G401 (cell line): ENCODE data around the gene ADAM19. TPM values are rescaled to one million over a fixed set of nuclear protein-coding genes. Genes with fewer than 3 reads are reported as not detected.

ENCODE experiments used
- DNase-seq: peaks from one replicate; pipeline ENCODE4 v3.0.0-alpha.2; 2015; ENCODE audit warnings: low spot score
- in situ Hi-C: cut with HindIII; loops from 2 replicates; pipeline ENCODE4 v1.10.0; 2016; ENCODE audit warnings: low sequenced_read_pairs, mixed read lengths
- total RNA-seq: library from RNA; depleted of rRNA; stranded (reverse); fragments of >200 nt; shearing (Covaris generic); gene quantifications from 2 replicates; pipeline ENCODE4 v1.2.3, GENCODE V29; 2014

Gene ADAM19
- total RNA-seq, 1 experiment from 2014 or later = 0.17 TPM

DNA sequence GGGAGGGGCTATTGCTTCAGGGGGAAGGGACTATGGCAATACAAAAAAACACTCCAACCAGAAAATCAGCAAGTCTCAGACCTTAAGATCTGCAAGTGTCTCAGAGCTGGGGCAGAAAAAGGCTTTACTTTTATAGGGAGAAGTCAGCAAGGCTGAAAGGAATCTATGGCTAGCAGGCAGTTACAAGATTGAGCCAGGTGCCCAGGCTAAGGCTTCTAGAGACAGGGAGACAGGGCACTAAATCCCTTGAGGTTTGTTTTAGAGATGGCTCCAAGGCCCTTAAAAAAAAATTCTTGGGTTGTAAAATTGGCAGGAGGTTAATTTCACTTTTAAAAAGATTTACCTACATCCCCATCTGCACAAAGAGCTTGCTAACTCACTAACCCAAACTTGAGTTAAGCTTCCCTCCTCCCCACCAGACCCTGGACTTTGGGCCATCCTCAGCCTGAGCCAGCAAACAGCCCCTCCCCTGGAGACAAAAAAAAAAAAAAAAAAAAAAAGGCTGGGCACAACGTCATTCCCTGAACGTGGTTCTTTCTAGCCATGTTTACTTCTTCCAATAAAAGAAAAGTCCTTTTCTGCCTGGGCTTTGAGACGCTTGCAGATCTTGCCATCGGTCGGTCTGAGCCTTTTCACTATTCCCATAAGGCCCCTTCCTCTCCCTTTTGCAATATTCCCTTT lies 97.6 kb downstream of the ADAM19 start:
- DNase-seq = no peak
- in situ Hi-C loops = no loop called here

DNA sequence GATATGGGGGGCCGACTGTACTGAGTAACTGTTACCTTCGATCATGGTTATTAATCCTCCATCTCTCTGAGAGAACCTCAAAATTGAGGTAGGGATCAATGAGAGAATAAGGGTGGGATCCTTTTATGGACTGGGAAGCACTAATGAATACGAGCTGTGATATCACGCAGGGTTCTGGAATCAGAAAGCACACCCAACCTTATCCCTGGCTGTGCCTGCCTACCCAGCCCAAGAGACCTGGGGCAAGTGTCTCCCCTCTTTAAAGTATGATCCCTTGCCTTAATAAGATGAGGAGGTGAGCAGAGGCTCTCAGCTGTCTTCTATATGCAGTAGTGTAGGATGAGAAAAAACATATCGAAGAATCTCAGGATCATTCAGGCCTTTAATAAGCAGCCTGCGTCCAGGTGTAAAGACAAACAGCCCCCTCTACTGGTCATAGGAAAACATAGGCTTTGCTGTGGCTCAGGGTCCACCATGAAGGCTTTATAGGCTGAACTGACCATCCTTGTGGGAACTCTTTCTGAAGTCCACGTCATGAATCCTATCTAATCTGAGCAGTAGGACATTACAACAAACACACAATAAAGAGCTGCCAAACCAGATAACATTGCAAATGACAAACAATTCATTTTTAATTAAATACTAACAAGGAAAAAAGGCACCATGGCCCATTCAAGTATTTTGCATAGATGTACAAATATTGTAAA lies 98.7 kb downstream of the ADAM19 start:
- in situ Hi-C loops = no loop called here
- peak; percentile 85 for DNase-seq

DNA sequence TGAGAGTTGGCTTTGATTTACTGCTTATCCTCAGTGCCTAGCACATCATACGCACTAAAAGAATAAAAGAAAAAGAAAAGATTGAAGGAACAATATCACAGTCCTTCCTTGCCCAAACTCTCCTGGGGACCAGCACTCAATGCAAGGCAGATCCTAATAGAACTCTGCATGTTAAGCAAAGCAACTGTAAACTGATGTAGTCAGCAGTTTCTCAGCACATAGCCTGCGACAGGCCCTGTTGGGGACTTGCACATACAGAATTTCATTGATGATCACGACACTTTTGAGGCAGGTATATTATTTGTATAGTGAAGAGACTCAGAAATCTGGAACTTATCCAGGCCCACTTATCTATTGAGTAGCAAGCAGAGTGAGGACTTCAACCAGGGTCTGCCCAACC lies 100.1 kb downstream of the ADAM19 start:
- in situ Hi-C loops = no loop called here
- DNase-seq = no peak

DNA sequence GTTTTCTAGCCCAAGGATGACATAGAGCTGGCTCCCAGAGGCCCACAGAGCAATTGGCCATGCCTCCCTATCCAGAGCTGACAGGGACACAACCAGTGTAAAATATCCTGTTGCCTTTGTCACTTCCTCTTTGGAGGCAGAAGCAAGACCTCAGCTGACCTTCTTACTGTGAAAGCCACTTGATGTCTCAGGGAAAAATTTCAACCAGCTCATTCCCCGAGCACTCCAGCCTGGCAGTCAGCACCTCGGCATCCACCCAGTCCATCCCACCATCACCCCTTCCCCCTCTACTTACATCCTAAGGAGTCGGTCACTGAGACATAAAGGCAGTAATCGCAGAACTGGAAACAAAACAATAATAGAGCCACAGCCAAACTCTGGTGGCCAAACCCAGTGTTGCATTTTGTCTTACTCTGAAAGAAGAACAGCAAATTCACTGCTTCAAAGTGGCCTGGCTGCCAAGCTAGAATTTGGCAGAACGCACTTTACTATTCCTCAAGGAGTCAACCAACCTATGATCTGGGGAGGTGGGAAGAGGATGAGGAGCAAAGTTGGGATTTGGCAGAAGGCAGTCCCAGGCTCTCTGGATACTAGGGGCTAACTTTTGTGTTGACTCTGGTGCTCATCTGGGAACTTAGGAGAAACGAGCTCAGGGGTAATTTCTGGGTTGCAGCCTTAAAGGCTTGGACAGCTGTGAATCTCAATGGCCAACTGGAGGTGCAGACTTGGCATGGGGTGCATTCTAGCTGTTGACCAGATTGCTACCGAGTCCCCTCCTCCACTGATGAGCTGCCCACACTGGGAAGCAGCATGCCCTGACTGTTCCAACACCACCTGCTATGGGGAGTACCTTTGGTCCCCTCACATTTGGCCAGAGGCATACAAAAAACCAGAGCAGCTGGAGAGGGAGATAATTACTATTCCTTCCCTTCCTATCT lies 101.9 kb downstream of the ADAM19 start:
- in situ Hi-C loops = no loop called here
- no peak for DNase-seq

DNA sequence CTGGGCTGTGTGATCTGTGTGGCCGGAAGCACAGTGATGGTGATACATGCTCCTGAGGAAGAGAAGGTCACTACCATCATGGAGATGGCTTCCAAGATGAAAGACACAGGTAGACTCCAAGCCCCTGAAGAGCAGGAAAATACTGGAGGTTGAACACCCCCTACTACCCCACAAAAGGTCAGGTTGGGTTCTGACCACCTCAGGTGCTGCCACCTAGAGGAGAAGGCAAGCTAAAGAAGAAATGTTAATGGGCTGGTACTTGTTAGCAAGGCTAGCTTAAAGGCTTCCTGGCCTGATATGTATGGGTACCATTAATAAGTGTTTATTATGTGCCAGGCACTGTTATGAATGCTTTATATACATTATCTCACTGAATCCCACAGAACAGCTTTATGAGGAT lies 103.9 kb downstream of the ADAM19 start:
- no peak for DNase-seq

DNA sequence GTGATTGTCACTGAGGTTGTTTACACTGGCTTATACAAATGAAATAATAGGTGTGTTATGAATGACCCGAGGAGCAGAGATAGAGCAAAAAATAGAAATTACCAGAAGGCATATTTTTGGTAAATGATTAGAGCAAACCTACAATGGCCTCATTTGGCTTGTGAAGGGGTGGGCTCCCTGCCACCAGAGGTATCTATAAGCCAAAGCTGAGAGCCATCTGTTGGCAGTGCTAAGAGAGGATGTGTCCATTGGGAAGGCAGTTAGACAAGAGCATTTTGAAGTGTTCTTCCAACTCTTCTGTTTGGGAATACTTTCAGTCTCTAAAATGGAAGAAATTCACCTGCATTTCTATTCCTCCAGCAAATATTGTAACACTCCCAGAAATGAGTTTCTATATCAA lies 104.9 kb downstream of the ADAM19 start:
- peak; percentile 84 for DNase-seq
- in situ Hi-C loops = no loop called here

More for the DNA sequence above, 103.9 kb downstream of the ADAM19 start:
- in situ Hi-C loops = no loop called here

DNA sequence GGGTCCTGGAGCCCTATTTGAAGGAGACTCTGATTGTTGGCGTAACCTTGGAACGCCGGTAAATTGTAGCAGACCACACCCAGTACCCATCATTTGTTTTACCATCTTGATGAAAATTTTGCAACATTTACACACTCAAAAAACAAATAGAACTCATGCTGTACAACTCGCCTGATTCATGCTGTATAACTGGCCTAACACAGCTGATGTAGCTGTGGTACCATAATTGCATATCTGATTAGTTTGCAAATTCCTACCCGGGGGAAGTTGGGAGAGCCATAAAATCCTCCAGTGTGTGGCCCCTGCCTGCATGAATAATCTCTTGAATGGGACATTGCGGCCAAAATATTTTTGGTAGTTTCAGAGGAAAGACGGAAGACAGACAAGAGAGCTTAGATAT lies 105.9 kb downstream of the ADAM19 start:
- in situ Hi-C loops = no loop called here
- DNase-seq = no peak

DNA sequence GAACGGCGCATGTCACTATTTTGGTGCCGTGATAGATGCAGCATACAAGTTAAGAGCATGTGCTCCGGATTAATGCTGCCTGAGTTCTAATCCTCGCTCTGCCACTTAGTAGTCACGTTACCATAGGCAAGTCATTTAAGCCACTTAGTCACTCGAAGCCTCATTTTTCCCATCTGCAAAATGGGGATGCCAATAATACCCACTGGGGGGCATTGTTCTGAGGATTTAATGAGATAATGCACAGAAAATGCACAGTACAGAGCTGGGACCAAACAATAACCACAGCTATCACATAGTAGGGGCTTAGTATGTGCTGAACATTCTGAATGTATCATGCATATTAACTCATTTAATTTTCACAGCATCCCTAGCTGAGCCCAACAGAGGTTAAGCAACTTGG lies 106.5 kb downstream of the ADAM19 start:
- no peak for DNase-seq
- in situ Hi-C loops = no loop called here

DNA sequence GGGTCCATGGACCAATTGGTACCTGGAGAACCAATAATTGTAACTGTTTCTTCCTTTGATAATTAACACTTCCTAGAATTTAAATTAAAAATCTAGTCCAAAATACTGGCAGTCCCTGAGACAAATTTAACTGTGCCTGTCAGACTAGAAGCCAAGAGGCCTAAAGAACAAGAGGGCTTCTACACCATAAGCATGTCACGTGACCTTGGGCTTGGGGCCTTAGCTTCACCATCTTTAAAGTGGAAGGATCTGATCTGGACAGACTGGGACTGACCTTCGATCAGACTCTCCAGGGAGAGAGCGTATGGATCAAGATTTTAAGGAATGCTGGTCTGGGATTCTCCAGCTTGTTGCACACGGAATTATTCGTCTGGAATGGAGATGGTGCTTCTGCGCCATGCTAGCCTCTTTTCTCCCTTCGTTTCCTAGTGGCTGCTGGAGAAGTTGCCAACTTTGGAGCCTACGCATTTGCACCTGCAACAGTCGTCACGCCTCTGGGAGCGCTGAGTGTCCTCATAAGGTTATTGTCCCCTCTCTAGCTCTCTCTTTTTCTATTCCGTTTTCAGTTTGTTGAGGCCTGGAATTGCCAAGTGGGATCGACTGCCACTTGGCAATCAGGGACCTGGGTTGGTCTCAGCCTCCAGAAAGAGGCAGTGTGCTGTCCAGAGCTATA lies 107.1 kb downstream of the ADAM19 start:
- in situ Hi-C loops = no loop called here

DNA sequence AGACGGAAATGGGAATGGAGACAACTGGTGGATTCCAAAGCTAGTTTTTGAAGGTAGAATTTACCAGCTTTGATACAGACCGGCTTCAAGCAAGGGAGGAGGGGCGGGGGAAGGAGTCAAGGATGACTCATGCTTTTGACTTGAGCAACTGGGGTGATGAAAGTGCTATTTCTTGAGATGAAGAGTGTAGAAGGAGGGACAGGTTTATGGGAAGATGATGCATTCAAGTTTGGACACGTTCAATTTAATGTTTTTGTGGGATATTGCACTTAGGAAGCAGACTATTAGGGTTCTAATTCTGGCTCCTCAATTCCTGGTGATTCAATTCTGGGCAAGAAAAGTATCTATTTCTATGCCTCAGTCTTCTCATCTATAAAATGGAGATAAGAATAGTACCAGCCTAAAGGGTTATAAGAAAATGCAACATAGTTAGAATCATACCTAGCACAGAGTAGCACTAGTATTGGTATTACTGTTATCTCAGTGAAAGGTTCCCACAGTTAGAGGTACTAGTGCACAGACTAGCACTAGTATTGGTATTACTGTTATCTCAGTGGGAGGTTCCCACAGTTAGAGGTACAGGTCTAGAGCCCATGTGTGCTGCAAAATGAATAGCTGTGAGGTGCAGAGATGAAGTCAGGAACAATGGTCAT lies 110.9 kb downstream of the ADAM19 start:
- in situ Hi-C loops = no loop called here
- no peak for DNase-seq

More for the DNA sequence above, 107.1 kb downstream of the ADAM19 start:
- DNase-seq = no peak

DNA sequence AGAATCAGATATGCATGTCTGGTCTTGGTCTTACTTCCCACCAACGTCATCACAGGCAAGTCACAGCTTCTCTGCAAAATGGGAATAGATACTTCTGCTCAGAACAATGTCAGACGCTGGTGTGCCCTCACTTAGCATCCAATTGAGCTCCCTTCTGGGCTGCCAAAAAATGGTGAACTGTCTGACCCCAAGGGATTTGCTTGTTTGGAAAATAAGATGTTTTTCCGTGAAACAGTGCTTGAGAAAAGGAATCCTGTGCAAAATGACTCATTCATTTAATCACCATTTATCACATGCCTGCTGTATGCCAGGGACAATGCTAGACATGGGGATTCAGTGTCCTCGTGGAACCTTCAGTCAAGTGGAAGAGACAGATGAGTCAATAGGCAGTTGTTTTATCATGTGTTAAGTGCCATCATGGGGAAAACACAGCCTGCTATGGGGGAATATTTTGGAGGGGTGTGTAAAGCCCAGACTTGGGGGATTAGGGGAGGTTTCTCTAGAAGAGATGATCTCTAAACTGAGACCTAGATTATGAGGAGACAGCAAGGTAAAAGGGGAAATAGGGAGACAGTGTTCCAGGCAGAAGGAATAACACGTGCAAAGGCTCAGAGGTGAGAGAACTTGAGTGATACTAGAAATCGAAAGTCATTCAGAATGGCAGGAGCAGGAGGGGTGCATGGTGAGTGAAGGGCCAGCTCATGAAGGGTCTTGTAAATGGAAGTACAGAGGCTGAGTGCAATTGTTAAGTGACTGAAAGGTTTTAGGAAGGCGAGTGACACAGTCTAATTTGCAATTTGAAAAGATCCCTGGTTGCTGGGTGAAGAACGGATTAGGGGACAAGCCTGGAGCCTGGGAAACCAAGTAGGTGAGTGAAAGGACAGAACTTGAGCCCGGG lies 111.7 kb downstream of the ADAM19 start:
- no peak for DNase-seq
- in situ Hi-C loops = no loop called here

DNA sequence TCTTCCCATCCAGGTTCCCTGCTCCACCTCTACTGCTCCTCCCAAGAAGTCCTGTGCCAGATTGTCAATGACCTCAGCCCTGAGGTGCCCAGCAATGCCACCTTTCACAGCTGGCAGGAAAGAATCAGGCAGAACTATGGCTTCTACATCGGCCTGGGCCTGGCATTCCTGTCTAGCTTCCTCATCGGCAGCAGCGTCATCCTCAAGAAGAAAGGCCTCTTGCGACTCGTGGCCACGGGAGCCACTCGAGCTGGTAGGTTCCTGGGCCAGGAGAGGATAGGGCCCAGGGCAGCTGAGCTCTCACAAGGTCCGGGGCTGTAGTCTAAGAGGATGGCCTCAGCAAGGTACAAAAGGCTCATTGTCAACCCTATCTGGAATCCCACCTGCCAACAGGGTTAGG lies 112.5 kb downstream of the ADAM19 start:
- DNase-seq = no peak
- in situ Hi-C loops = no loop called here

DNA sequence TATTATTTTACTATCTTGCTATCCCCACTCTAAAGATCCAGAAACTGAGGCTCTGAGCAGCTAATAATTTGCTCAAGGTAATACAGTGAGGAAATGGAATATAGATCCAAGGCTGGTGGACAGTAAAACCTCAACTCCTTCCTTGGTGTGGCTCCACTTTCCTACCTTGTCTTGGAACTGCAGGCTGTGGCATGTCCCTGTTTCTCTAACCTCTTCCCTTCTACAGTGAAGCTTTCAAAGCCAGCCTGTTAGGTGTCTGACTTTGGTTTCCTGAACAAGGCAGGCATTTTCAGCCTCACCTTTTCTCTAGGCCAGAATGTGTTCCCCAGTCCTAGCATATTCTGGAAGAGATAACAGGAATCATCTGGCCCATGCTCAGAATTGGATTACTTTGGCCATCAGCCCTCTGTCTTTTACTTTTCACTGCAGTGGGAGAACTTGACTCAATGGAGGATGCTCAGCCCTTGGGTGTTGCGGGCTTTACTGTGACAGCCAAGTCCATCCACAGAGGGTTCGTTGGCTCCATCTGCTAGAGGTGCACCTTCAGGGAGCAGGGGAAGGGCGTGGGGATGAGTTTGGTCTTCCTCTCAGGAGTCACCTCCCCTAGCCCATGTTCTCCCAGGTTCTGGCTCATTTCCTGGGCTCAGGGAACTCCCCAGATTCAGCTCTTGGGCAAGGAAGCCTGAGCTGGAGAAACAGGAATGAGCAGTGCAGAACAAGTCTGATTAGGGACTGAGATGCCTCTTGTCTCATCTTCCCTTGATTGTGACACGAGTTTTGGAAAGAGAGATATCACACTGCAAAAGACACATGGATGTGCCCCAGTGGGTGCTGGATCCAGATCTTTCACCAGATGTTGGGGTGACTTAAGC lies 114.4 kb downstream of the ADAM19 start:
- in situ Hi-C loops = no loop called here
- DNase-seq = no peak

DNA sequence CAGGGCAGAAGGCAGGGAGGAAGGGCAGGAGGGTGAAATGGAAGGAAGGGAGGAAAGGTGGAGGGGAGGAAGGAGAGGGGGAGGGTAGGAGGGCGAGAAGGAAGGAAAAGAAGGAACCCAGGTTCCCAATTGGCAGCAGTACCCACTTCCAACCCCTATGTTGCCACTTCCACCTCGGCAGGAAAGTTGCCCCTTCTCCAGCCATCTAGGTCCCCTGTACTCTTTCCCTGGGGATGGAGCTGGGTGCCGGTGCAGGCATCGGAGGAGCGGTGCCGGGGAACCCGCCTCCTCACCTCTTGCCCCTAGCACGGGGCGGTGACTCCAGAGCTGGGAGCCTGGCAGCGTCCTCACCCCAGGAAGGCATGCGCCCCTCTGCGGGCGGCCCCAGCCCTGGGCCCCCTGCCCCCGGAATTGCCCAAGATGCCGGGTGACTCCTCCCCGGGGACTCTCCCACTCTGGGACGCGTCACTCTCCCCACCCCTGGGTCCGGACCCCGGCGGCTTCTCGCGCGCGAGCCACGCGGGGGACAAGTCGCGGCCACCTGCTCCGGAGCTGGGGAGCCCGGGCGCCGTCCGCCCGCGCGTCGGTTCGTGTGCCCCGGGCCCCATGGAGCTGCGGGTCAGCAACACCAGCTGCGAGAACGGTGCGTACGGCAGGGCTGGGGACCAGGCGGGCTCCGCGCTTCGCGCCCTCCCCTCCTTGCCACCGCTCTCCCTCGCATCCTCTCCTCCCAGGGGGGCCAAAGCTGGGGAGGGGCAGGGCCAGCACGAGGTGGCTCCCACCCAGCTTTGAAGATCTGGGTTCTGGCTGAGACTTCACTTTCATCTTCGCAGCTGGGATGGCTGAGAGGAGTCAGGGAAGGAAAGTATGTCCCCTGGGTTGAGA lies 115.6 kb downstream of the ADAM19 start, which contains the start of gene NIPAL4:
NIPAL4 (plus strand) TSS at position 499 of the 885 bp plus-strand sequence; CDS start at position 607, 108 bp downstream.
- in situ Hi-C loops = no loop called here
- DNase-seq = no peak

DNA sequence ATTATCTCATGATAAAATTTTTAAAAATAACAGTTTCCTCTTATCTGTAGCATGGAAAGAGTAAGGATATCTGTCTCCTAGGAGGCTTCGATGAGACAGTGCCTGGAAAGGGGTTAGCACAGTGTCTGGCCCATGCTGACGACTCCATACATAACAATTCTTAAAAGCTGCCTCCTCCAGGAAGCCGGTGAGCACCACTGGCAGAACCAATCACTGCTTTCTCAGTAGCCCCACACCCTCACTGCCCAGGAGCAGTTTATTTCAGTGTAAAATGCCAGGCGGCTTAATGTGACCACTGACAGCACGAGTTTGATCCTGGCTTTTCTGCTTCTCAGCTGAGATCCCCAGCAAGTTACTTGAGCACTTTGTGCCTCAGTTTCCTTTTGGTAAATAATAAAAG lies 116.7 kb downstream of the ADAM19 start:
- no peak for DNase-seq
- in situ Hi-C loops = no loop called here

DNA sequence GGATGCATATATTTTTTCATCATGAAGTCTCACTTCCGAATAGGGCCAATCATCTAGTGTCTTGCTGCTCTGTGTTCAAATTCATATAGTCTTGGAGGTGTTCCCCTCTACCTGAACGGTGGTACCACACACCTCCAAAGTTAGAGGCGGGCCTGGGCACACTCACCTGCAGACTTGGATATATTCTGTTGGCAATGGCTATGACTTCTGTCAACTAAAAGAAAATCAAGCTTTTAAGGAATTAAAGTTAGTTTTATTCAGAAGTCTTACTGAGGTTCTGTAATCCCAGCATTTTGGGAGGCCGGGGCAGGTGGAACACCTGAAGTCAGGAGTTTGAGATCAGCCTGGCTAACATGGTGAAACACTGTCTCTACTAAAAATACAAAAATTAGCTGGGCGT lies 118.2 kb downstream of the ADAM19 start:
- in situ Hi-C loops = no loop called here
- DNase-seq = no peak
